GM19463 (cell line): Measurements from ENCODE around the gene RPL3.
"Not testable (repeated sequence)": the region's sequence is repeated elsewhere in the genome, so short reads cannot be mapped to it uniquely, and the experiment has no call there.

Experiments used
- ATAC-seq: cut with Tn5 transposase; IDR thresholded peaks from one replicate; pipeline ENCODE4 v1.9.1; 2021; ENCODE audit warnings: mild to moderate bottlenecking, moderate library complexity; ENCODE audit not compliant: unreplicated experiment

The RPL3 gene

DNA sequence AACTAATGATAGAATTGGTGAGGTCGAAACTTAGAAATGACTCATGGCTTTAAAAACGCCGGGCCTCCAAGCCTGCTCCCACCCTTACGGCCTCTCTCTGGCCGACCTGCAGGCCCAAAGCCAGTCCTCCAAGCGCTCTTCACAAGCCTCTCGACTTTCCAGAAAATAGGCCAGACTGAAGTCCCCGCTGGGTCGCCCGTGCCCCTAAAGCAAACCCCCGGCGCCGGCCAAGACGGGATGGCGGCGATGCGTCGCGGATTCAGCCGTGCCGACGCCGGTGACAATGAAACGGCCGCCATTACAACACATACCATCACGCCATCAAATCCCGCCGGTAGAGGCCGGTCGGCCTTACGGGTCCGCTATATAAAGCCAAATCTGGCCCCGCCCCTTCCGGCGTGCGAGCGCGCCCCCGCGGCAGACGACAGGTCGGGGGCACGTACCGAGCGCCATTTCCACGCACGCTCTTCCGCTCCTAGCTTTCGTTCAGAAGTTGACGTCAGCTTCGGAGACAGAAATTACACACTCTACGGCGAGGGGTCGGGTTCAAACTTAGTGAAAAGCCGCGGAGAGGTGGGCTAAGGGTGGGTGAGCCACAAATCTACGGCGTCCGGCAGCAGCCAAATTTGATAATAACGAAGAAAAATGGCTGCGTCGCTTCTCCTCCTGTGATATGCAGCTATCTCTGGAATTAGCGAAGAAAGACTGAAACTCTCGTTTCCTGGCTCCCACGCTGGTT, at the start of gene RPL3:
Gene RPL3, minus strand, starts transcription at position 340 of the 739 bp plus-strand sequence. Its CDS starts 26 bp downstream, at position 314.
- peak; percentile 82 for ATAC-seq

DNA sequence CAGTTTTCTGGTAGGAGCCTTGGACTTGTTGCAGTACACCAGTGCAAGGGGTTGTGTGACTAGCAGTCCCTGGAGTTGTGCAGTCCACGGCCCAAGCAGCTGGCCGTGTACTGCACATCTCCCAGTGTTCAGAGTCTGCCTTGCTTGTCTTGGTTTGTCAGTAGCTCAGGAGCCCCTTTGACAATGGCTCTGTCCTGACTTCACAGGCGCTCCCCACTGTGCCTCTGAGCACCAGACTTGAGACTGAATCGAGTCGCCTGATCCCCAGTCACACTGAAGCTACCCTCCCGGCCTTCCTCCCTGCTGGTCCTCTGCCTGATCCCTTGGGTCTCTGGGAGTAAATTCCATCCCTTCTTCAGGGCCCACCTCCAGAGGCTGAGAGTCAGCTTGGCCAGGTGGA, 49.8 kb upstream of the RPL3 start:
- no peak for ATAC-seq

DNA sequence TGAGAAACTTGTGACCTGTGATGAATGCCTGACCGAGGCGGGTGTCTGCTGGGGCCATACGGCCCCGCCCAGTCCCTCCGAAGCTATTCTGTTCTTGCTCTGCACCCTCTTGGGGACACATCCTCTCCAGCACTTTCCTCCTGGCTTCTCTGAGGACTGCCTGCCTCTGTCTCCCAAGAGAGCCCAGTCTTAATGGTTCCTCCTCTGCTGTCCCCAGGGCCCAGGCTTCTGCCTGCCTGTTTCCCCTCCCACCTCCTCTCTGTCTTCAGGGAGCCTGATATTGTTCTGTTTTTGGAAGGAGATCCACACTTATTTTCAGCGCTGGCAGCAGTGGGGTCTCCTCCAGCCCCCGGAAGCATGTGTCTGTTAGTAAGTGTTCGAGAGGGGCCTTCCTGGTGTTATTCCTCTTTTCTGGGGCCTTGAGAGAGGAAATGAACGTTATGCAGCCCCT, 49.1 kb upstream of the RPL3 start:
- ATAC-seq: no peak

DNA sequence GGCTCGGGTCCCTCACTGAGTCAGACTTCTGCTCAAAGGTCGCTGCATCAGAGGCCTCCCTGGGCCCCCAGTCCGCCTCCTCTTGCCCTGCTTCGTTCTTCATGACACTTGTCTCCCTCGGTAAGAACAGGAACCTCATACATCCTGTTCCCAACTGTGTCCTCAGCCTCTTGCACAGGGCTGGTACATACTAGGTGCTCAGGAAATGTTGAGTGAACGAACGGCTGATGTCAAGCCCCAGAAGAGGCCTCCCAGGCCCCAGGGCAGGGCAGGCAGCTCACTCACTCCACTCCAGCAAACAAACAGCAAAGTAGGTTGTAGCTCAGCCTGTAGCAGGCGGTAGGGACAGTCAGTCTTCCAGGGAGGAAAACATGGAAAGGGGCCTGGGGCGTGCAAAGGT, 47.6 kb upstream of the RPL3 start:
- ATAC-seq: no peak

DNA sequence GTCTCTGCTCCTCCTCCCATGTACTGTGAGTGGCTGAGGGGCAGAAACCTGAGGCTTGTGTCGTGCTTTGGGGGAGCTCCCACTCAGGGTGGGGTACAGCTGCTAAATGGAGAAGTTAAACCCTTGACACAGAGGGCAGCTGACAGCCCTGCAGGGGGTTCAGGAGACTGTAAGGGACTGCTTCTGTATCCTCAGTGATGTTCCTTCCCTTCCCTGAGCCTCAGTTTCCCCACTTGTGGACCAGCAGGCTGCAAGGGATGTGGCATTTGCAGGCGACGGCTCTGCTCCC, 46.0 kb upstream of the RPL3 start:
- ATAC-seq: no peak

- no peak for ATAC-seq
Measured at GRCh38 chr22:39364714-39365491, 45.5 kb upstream of the RPL3 start.

DNA sequence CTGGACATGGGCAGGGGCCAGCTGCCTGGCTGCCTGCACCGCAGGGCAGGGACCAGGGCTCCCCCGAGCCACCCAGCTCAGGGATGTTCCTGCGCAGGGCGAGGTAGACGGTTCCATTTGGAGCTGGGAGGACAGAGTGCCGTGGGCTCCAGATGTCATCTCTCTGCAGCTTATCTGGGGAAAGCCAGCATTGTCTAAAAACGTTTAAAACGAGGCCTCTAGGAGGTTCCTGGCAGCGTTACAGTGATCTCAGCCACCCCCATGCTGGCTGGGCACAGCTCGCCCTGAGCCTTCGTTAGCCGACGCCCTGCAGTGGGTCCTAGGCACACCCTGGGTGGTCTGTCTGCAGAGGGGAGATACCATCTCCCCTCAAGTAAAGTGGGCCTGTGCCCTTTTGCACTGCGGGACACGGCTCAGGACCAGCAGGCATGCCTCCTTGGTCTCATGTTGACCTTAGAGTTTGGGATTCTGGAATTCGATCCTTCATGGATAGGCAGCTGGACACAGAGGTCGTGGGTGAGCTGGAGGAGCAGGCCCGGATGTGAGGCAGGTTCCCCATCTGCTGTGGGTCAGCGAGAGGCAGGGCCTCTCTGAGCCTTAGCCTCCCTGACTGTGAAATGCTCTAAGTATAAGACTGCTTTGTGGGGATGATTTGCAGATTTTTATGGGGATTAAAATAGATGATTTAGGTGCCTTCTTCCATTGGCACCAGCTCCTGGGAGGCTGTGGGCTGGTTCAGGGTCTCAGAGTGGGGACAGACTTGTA, 44.5 kb upstream of the RPL3 start:
- ATAC-seq: no peak

DNA sequence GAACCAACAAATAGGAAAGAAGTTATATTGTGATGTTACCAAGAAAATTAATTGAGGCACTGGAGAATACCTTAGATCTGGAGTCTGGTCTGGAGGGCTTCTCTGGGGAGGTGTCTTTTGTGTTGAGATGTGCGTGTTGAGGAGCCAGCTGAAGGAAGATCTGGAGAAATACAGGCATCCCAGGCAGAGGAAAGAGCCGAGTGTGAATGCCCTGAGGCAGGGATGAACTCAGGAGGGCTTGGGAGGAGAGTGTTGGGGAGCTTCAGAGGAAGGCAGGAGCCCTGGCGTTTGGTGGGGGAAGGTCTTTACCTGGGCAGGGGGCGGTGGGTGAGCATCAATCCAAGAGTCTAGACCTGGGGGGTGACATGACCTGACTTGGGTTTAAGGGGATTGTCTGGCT, 43.5 kb upstream of the RPL3 start:
- no peak for ATAC-seq

DNA sequence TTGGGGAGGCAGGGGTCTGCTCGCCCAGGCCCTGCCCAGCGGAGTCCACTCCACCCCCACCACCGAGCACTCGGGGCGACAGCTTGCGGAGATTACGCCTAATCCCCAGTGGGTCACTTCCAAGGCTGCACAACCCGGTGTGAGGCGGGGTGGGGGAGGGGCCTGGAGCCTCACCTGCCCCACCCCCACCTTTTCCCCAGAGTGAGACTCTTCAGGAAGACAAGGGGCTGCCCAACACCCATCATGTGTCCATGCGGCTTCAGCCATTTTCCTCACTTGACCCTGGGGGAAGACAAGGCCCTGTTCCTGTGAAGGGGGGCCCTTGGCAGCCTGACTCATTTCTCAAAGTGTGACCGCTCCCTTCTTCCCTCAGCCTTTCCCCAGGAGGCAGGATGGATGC, 42.8 kb upstream of the RPL3 start:
- no peak for ATAC-seq

GRCh38 chr22:39361496-39361895, 42.1 kb upstream of the RPL3 start:
- no peak for ATAC-seq

- no peak for ATAC-seq
Measured at GRCh38 chr22:39360674-39361413, 41.4 kb upstream of the RPL3 start.

- no peak for ATAC-seq
Measured at GRCh38 chr22:39360242-39360641, 40.8 kb upstream of the RPL3 start.

DNA sequence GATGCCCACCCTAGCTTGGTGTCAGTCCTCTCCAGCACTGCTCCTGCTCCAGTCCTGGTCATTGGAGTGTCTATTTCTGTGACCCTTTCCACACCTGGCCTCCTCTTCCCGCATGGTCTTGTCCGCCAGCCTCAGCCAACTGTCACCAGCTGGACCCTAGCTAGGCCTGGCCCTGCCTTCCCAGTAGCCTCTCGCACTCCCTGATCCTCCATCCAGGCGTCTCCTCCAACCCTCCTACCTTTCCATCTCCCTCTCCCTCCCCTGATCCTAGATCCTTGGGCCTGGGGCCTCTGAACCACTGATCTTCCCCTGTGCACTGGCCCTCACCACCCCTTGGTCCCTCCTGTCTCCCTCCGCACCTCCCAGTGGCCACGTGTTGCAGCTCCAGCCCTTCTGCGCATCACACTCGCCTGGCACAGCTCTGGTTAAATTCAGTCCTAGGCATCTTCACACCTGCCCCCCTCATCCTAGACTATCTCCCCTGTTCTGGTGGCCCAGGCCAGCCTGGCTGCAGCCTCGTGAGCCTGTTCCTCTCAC, 40.3 kb upstream of the RPL3 start:
- ATAC-seq: no peak

DNA sequence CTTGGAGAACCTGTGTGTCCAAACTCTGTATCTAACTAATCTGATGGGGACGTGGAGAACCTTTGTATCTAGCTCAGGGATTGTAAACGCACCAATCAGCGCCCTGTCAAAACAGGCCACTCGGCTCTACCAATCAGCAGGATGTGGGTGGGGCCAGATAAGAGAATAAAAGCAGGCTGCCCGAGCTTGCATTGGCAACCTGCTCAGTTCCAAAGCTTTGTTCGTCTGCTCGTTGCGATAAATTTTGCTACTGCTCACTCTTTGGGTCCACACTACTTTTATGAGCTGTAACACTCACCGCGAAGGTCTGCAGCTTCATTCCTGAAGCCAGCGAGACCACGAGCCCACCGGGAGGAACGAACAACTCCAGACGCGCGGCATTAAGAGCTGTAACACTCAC, 38.8 kb upstream of the RPL3 start:
- ATAC-seq: not testable (repeated sequence)

DNA sequence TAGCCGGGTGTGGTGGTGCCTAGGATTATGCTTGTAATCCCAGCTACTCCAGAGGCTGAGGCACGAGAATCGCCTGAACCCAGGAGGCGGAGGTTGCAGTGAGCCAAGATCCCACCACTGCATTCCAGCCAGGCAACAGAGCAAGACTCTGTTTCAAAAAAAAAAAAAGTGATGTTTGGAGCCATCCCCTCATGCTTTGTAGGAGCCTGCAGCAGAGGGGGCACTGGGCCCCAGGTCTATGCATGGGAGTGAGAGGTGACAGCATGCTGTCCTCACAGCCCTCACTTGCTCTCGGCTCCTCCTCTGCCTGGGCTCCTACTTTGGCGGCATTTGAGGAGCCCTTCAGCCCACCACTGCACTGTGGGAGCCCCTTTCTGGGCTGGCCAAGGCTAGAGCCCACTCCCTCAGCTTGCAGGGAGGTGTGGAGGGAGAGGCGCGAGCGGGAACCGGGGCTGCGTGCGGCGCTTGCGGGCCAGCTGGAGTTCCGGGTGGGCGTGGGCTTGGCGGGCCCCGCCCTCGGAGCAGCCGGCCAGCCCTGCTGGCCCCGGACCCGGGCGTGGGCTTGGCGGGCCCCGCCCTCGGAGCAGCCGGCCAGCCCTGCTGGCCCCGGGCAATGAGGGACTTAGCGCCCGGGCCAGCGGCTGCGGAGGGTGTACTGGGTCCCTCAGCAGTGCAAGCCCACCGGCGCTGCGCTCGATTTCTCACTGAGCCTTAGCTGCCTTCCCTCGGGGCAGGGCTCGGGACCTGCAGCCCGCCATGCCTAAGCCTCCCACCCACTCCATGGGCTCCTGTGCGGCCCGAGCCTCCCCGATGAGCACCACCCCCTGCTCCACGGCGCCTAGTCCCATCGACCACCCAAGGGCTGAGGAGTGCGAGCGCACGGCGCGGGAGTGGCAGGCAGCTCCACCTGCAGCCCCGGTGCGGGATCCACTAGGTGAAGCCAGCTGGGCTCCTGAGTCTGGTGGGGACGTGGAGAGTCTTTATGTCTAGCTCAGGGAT, 38.0 kb upstream of the RPL3 start:
- ATAC-seq: not testable (repeated sequence)

DNA sequence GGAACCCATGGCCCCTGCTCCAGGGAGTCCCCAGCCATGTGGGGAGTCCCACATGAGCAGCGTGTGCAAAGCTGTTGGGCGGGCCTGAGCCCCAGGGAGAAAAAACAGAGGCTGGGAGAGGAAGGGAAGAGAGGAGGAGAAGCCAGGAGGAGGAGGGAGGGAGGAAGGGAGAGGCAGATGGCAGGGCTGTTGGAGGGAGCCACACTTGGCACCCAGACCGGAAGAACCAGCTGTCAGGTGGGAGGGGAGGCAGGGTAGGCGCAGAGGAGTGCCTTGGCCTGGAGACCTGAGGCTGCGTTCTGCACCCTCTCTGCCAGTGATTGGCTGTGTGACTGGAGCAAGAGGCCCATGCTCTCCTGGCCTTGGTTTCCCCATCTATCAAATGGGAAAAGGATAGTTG, 37.0 kb upstream of the RPL3 start:
- ATAC-seq: no peak

GRCh38 chr22:39355805-39356204, 36.4 kb upstream of the RPL3 start:
- ATAC-seq: not testable (repeated sequence)

GRCh38 chr22:39355080-39355479, 35.7 kb upstream of the RPL3 start:
- no peak for ATAC-seq

- no peak for ATAC-seq
Measured at GRCh38 chr22:39353346-39353745, 33.9 kb upstream of the RPL3 start.
